Activated CD4-positive, alpha-beta T cell treated with anti-CD3 and anti-CD28 coated beads for 48 hours (primary cell): Measurements from ENCODE around the gene GNA14.
"Not testable (repeated sequence)": the region's sequence is repeated elsewhere in the genome, so short reads cannot be mapped to it uniquely, and the experiment has no call there.

ENCODE experiments used
- DNase-seq: peaks from one replicate; pipeline ENCODE4 v3.0.0-alpha.2; 2020

Gene GNA14

GRCh38 chr9:77440057-77440456 is 208.1 kb downstream of the GNA14 start:
- no peak for DNase-seq

GRCh38 chr9:77438653-77439052 is 209.5 kb downstream of the GNA14 start:
- no peak for DNase-seq

GRCh38 chr9:77435688-77436087 is 212.4 kb downstream of the GNA14 start:
- no peak for DNase-seq

- DNase-seq = no peak
Observed at GRCh38 chr9:77435277-77435676, 212.8 kb downstream of the GNA14 start.

GRCh38 chr9:77433675-77434445 is 214.3 kb downstream of the GNA14 start:
- DNase-seq = peak; percentile 67

GRCh38 chr9:77432053-77432452 is 216.1 kb downstream of the GNA14 start:
- DNase-seq = no peak

GRCh38 chr9:77429928-77430327 is 218.2 kb downstream of the GNA14 start:
- no peak for DNase-seq

- no peak for DNase-seq
Observed at GRCh38 chr9:77427256-77427927, 220.7 kb downstream of the GNA14 start.

GRCh38 chr9:77426712-77427111 is 221.4 kb downstream of the GNA14 start:
- DNase-seq = no peak

- DNase-seq = no peak
Observed at GRCh38 chr9:77424993-77425392, 223.1 kb downstream of the GNA14 start.

GRCh38 chr9:77423841-77424240 is 224.3 kb downstream of the GNA14 start:
- no peak for DNase-seq

- no peak for DNase-seq
Observed at GRCh38 chr9:77422969-77423368, 225.2 kb downstream of the GNA14 start.

GRCh38 chr9:77421506-77422265 is 226.4 kb downstream of the GNA14 start:
- no peak for DNase-seq

- DNase-seq = no peak
Observed at GRCh38 chr9:77420641-77421040, 227.5 kb downstream of the GNA14 start.

GRCh38 chr9:77418226-77418625 is 229.9 kb downstream of the GNA14 start:
- no peak for DNase-seq

- DNase-seq = no peak
Observed at GRCh38 chr9:77417566-77417965, 230.6 kb downstream of the GNA14 start.

- not testable (repeated sequence) for DNase-seq
Observed at GRCh38 chr9:77408521-77408920, 239.6 kb downstream of the GNA14 start.

GRCh38 chr9:77403239-77403638 is 244.9 kb downstream of the GNA14 start:
- DNase-seq = no peak

- no peak for DNase-seq
Observed at GRCh38 chr9:77402286-77402685, 245.8 kb downstream of the GNA14 start.

GRCh38 chr9:77399964-77400363 is 248.2 kb downstream of the GNA14 start:
- no peak for DNase-seq

GRCh38 chr9:77398581-77398980 is 249.5 kb downstream of the GNA14 start:
- DNase-seq = not testable (repeated sequence)

GRCh38 chr9:77392328-77392727 is 255.8 kb downstream of the GNA14 start:
- no peak for DNase-seq

- no peak for DNase-seq
Observed at GRCh38 chr9:77391834-77392233, 256.3 kb downstream of the GNA14 start.

GRCh38 chr9:77386187-77386586 is 261.9 kb downstream of the GNA14 start:
- DNase-seq = no peak
